Stimulated activated CD4-positive, alpha-beta T cell treated with anti-CD3 and anti-CD28 coated beads, Interleukin-4, amount 100 ng/mL, for 24 hours (primary cell): Measurements from ENCODE around the gene KCNE2.
"Not testable (repeated sequence)": the region's sequence is repeated elsewhere in the genome, so short reads cannot be mapped to it uniquely, and the experiment has no call there.

ENCODE experiments used
- DNase-seq: peaks from one replicate; pipeline ENCODE4 v3.0.0-alpha.2; 2020

KCNE2 gene

GRCh38 chr21:34417448-34418077 is 53.8 kb downstream of the KCNE2 start:
- not testable (repeated sequence) for DNase-seq
